ENCODE data around the gene RPL14.

The RPL14 gene

GRCh38 chr3:40499952-40500351 lies 42.8 kb downstream of the RPL14 start:
- H3K4me3 ChIP-seq (ENCODE audit: low read length), result no peak overlapping the region
- DNase-seq (ENCODE audit: low read depth), result no peak
- TF ChIP-seq CTCF (conservative IDR thresholded peaks at IDR 0.05; ENCODE audit: low read length), result no peak

GRCh38 chr3:40502034-40502433 lies 44.9 kb downstream of the RPL14 start:
- TF ChIP-seq CTCF (conservative IDR thresholded peaks at IDR 0.05; ENCODE audit: low read length), result no peak
- DNase-seq (ENCODE audit: low read depth), result no peak
- no peak overlapping the region for H3K4me3 ChIP-seq (ENCODE audit: low read length)

GRCh38 chr3:40504636-40505430 lies 47.7 kb downstream of the RPL14 start:
- TF ChIP-seq CTCF (conservative IDR thresholded peaks at IDR 0.05; ENCODE audit: low read length), result no peak

GRCh38 chr3:40505599-40506462 lies 48.7 kb downstream of the RPL14 start, which contains the start of gene ZNF620:
TSS of gene ZNF620 (plus strand) at chr3:40506039. CDS start at chr3:40506353, 314 bp downstream.
- peak; percentile 27 for DNase-seq (ENCODE audit: low read depth)
- peak within 1 kb of the TSS; percentile 69 for H3K4me3 ChIP-seq (ENCODE audit: low read length)
- peak; percentile 33; the same call in 1 of the 2 replicates for TF ChIP-seq CTCF (conservative IDR thresholded peaks at IDR 0.05; ENCODE audit: low read length)

More at GRCh38 chr3:40504636-40505430, 47.7 kb downstream of the RPL14 start:
- H3K4me3 ChIP-seq (ENCODE audit: low read length), result no peak overlapping the region
- peak; percentile 98 for DNase-seq (ENCODE audit: low read depth)

GRCh38 chr3:40511031-40511718 lies 54.0 kb downstream of the RPL14 start:
- H3K4me3 ChIP-seq (ENCODE audit: low read length), result no peak overlapping the region
- TF ChIP-seq CTCF (conservative IDR thresholded peaks at IDR 0.05; ENCODE audit: low read length), result no peak
- no peak for DNase-seq (ENCODE audit: low read depth)

- no peak for TF ChIP-seq CTCF (conservative IDR thresholded peaks at IDR 0.05; ENCODE audit: low read length)
- no peak for DNase-seq (ENCODE audit: low read depth)
- H3K4me3 ChIP-seq (ENCODE audit: low read length), result no peak overlapping the region
Measured at GRCh38 chr3:40516201-40516600, 59.1 kb downstream of the RPL14 start.
